ENCODE measurements around the gene DSE.

- TF ChIP-seq CTCF (IDR thresholded peaks at IDR 0.05) (no peak), POLR2A (IDR thresholded peaks at IDR 0.05) (no peak)
Measured at GRCh38 chr6:116431964-116432595, 61.3 kb downstream of the DSE start.
